Body of pancreas (tissue), 4 donors: ENCODE data around the gene FAM3A.

Experiments used
- CTCF ChIP-seq, 7 experiments: fragments of 450-650 bp in 4 of 7; fragments of 200-600 bp in 3 of 7; sonication (generic) in 3 of 7; IDR thresholded peaks; one replicate each; pipeline ENCODE4 v1.5.1; 2016 to 2019; ENCODE audit warnings: antibody characterized with exemption in 7 of 7
- POLR2A ChIP-seq, 3 donors: fragments of 450-650 bp; IDR thresholded peaks; one replicate each; pipeline ENCODE4 v1.6.1; 2016; ENCODE audit warnings: antibody characterized with exemption in 3 of 3, mild to moderate bottlenecking in 2 of 3

- TF ChIP-seq CTCF (IDR thresholded peaks at IDR 0.05) (peak in 1 of 7 experiments; percentile 5), POLR2A (IDR thresholded peaks at IDR 0.05) (peak; percentile 91 to 93 (median 91))
Observed at GRCh38 chrX:154490414-154491083, 25.5 kb downstream of the FAM3A start, which contains the start of gene SLC10A3.
